ENCODE measurements around the gene MAGI3. TPM values are rescaled to one million over a fixed set of nuclear protein-coding genes. Genes with fewer than 3 reads are reported as not detected.

MAGI3 gene
- total RNA-seq, 1 donor from 2014 or later = 1.0 TPM

- intact Hi-C loops (cut with micrococcal nuclease) = no loop called here
- H3K4me1 Mint-ChIP-seq = no peaks in the 10 kb centered on the region
- H3K4me3 Mint-ChIP-seq = no peak overlapping the region
- ChIA-PET CTCF (no interaction called here), POLR2A (no interaction called here)
- H3K27me3 Mint-ChIP-seq = no peaks in the 10 kb centered on the region
- no peak for DNase-seq
- no peak for TF ChIP-seq CTCF (IDR thresholded peaks at IDR 0.05)
- no peaks in the 10 kb centered on the region for H3K9me3 Mint-ChIP-seq
- H3K27ac Mint-ChIP-seq = no peak overlapping the region
- ATAC-seq (ENCODE audit: low read depth) = no peak
- H3K36me3 Mint-ChIP-seq (ENCODE audit: low read depth) = no peaks in the 10 kb centered on the region
Observed at GRCh38 chr1:113660088-113660487, 269.8 kb downstream of the MAGI3 start.

GRCh38 chr1:113662101-113662500 is 271.8 kb downstream of the MAGI3 start:
- intact Hi-C loops (cut with micrococcal nuclease) = no loop called here
- Mint-ChIP-seq H3K27me3 (no peaks in the 10 kb centered on the region), H3K36me3 (ENCODE audit: low read depth) (no peaks in the 10 kb centered on the region), H3K9me3 (no peaks in the 10 kb centered on the region), H3K27ac (no peak overlapping the region), H3K4me1 (no peaks in the 10 kb centered on the region), H3K4me3 (no peak overlapping the region)
- no peak for TF ChIP-seq CTCF (IDR thresholded peaks at IDR 0.05)
- DNase-seq = no peak
- POLR2A ChIA-PET = no interaction called here
- ATAC-seq (ENCODE audit: low read depth) = no peak
- CTCF ChIA-PET = no interaction called here

- POLR2A ChIA-PET = no interaction called here
- no peaks in the 10 kb centered on the region for H3K27me3 Mint-ChIP-seq
- CTCF ChIA-PET = no interaction called here
- ATAC-seq (ENCODE audit: low read depth) (no peak), DNase-seq (no peak)
- H3K36me3 Mint-ChIP-seq (ENCODE audit: low read depth) = no peaks in the 10 kb centered on the region
- no peaks in the 10 kb centered on the region for H3K9me3 Mint-ChIP-seq
- no peak for TF ChIP-seq CTCF (IDR thresholded peaks at IDR 0.05)
- intact Hi-C loops (cut with micrococcal nuclease) = no loop called here
- H3K4me3 Mint-ChIP-seq = no peak overlapping the region
- H3K4me1 Mint-ChIP-seq = no peaks in the 10 kb centered on the region
- no peak overlapping the region for H3K27ac Mint-ChIP-seq
Observed at GRCh38 chr1:113663165-113663951, 273.0 kb downstream of the MAGI3 start.

- ChIA-PET CTCF (no interaction called here), POLR2A (no interaction called here)
- DNase-seq (no peak), ATAC-seq (ENCODE audit: low read depth) (no peak)
- no peak overlapping the region for H3K4me3 Mint-ChIP-seq
- H3K36me3 Mint-ChIP-seq (ENCODE audit: low read depth) = no peaks in the 10 kb centered on the region
- H3K4me1 Mint-ChIP-seq = no peaks in the 10 kb centered on the region
- no peak for TF ChIP-seq CTCF (IDR thresholded peaks at IDR 0.05)
- intact Hi-C loops (cut with micrococcal nuclease) = no loop called here
- H3K27ac Mint-ChIP-seq = no peak overlapping the region
- H3K27me3 Mint-ChIP-seq = no peaks in the 10 kb centered on the region
- H3K9me3 Mint-ChIP-seq = no peaks in the 10 kb centered on the region
Observed at GRCh38 chr1:113665071-113665470, 274.8 kb downstream of the MAGI3 start.

- ATAC-seq (ENCODE audit: low read depth) (no peak), DNase-seq (no peak)
- intact Hi-C loops (cut with micrococcal nuclease) = no loop called here
- Mint-ChIP-seq H3K9me3 (no peaks in the 10 kb centered on the region), H3K4me3 (no peak overlapping the region), H3K27me3 (no peaks in the 10 kb centered on the region), H3K4me1 (no peaks in the 10 kb centered on the region), H3K36me3 (ENCODE audit: low read depth) (no peaks in the 10 kb centered on the region), H3K27ac (no peak overlapping the region)
- ChIA-PET POLR2A (no interaction called here), CTCF (no interaction called here)
- no peak for TF ChIP-seq CTCF (IDR thresholded peaks at IDR 0.05)
Observed at GRCh38 chr1:113666126-113666525, 275.8 kb downstream of the MAGI3 start.
